Measurements from ENCODE around the gene GPR65.

GPR65 gene

GRCh38 chr14:88004506-88005036 lies 364 bp upstream of the GPR65 start:
- no peak for DNase-seq

- no peak for DNase-seq
Measured at GRCh38 chr14:88005978-88006851, 1.3 kb downstream of the GPR65 start.

DNA sequence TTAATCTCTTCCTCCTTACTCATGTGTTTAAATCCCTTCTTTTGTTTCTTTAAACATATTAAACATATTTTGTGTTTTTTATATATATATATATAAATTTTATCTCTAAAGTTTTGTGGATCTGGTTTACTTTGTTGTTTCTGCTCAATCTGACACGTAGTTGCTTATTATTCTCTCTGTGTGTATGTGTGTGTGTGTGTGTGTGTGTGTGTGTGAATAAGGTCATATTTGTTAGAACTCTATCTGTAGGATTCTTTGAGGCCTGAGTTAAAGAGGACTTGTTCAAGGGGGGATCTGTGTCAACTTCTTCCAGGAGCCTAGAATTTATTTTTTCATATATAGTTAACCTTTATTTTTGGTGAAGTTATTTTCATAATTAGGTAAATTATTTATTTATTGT lies 2.7 kb downstream of the GPR65 start:
- DNase-seq = no peak

GRCh38 chr14:88008039-88008742 lies 3.3 kb downstream of the GPR65 start:
- no peak for DNase-seq

DNA sequence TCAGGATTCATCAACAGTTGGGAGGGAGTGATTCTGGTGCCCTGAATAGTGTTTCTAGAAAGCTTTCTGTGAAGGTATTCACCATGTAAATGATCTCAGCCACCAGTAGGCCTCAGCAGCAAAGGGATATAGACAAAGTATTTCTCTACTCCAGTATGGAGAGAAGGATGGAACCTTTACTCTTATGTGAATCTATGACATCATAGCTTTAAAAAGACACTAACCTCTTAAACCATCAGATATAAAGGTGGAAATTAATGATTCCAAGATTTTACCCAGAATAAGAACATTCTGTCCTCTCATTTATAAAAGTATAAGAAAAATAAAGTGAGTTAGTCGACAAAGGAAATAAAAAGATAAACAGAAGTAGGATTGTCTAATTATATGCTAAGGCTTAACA lies 4.6 kb downstream of the GPR65 start:
- no peak for DNase-seq

DNA sequence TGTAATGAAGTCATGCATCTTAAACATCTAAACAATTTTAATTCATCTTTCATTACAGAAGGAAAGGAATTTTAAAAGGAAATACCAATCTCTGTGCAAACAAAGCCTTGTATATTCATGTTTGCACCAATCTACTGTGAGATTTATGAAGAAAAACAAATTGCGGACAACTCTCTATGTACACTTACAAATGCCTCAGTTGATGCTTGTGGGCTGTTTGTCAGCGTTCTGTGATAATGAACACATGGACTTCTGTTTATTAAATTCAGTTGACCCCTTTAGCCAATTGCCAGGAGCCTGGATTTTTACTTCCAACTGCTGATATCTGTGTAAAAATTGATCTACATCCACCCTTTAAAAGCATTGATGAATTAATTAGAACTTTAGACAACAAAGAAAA lies 5.4 kb downstream of the GPR65 start:
- no peak for DNase-seq

DNA sequence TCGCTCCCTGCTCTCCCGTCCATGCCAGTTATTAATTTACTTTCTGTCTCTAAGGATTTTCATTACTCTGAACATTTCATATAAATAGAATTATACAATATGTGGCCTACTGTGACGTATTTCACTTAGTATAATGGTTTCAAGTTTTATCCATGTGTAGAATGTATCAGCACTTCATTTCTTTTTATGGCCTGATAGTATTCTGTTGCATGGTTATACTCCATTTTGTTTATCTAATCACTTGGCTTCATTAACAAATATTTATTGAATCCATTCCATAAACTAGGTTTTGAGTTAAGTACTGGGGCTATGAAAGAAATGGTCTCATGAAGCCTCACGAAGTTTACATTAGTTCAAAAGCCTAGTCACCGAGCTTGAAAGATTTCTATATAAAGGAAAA lies 7.6 kb downstream of the GPR65 start:
- no peak for DNase-seq

DNA sequence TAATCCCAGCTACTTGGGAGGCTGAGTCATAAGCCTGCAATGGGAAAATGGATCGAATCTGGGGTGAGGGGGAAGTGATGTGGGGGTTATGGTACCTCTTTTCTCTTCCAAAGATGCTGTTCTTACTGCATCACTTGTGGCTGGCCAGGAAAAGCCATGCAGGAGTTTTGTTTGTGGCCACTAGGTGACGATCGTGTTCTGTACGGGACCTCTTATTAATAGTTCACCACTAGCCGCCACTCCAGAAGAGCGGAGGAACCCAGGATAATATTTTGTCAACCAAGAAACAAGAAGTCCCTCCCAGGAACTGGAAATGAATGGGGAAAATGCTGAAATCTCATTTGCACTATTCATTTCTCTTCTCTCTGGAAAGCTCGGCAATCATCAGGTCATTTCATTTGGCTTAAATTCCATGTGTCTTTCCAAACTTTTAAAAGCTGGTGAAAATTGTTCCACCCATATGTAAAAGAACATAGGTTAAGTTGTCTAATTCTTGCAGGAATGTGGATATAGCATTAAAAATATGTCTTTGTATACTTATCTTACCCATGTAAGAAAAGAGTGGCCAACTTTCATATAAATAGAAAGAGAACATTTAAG lies 8.9 kb downstream of the GPR65 start:
- peak; percentile 58 to 65 for DNase-seq

DNA sequence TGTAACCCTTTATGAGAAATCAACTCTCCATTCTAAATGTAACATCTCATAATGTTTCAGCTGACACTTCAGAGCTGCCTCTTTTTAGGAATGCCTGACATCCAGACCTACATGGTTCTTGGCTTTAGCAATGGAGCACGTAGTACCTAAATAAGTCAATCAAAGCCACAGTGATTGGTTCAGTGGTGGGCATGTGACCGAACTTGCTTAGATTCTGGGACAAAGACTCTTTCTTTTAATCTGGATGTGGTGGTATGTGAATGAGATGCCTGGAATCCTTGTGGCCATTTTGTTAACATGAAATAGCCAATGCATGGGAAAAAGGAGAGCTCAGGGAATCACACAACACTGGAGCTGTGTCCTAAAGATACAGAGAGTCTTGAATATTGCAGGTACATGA lies 11.8 kb downstream of the GPR65 start:
- DNase-seq = no peak

- DNase-seq = no peak
Measured at GRCh38 chr14:88017535-88017934, 12.6 kb downstream of the GPR65 start.

DNA sequence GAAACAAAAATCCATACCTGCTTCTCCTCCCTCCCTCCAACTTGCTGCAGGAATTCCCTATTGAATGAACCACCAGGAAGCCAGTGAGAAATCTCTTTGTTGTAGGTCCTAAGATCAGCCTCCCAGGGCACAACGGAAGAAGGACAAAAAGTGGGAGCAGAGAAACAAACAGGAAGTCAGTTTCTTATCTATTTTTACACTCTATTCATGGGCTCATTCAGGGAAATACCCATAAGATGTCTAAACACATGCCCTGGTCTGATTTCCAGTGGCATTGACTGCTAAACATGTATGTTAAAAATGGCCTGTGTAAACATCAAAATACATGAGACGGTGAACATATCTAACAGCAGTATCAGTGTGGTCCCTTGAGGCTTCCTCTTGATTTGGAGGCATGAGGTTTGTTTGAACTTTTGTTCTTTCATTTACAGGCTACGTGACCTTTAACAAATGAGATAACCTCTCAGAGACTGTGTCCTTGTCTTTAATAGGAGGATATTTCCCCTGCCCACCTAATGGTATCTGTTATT lies 18.8 kb downstream of the GPR65 start:
- DNase-seq = no peak

- peak in 1 of 2 experiments; percentile 40 for DNase-seq
Measured at GRCh38 chr14:88024252-88025086, 19.5 kb downstream of the GPR65 start.

DNA sequence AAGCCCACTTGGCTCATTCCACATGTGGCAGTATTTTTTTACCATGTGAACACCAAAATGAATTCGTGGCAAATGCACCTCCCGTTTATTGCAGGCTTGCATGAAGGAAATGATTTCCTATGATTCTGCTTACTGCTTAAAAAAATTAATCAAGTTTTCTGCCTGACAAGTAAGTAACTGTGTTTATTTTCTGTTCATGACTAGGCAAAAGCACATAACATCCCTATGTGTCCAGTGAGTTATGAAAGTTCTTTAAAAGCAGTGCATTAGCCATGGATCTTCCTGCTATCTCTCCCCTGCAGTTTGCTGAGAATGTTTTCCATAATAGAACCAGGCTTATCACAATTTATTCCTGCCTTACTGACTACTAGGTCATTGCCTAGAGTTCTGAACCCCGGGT lies 20.4 kb downstream of the GPR65 start:
- no peak for DNase-seq

DNA sequence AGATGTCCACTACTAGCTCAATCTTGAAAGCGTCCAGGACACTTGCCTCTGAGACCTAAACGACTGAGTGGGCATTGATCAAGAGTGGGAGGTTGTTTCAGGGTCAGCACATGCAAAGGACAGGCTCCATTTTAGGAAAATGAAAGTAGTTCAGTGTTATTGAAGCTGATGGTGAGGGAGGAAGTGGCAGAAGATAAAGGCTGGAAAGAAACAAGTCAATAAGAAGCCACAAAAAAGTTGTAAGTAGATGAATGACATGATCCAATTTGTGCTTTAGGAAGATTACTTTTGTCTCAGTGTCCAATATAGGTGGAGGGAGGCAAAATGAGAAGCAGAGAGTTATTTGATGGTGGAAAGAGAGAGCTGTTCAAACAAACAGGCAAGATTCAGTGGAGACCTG lies 22.0 kb downstream of the GPR65 start:
- no peak for DNase-seq

DNA sequence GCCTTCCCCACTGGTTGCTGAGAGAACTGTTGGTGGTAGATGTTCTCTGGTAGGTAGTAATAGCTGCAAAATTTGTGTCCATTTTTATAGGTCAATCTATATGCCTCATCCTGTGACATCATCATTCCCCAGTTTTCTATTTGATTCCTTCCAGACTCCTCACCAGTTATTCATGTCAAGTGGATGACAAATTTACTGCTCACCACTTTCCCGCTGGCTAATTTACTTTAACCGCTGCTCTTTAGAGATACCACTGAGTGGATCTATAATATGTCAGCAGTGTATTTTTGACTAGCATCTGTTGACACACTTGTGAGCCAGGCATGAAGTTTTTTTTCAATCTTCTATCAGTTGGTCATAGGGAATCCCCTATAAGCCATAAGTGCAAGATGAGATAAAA lies 24.6 kb downstream of the GPR65 start:
- peak; percentile 38 to 43 for DNase-seq

DNA sequence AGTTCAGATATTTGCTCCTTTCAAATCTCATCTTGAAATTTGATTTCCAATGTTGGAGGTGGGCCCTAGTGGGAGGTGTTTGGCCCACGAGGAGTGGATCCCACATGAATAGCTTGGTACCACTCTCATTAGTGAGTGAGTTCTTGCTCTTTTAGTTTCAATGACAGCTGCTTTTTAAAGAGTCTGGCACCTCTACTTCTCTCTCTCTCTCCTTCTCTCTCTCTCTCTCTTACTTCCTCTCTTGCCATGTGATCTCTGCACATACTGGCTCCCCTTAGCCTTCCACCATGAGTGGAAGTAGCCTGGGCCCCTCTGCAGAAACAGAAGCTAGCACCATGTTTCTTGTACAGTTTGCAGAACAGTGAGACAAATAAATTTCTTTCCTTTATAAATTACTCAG lies 25.1 kb downstream of the GPR65 start:
- DNase-seq = no peak

DNA sequence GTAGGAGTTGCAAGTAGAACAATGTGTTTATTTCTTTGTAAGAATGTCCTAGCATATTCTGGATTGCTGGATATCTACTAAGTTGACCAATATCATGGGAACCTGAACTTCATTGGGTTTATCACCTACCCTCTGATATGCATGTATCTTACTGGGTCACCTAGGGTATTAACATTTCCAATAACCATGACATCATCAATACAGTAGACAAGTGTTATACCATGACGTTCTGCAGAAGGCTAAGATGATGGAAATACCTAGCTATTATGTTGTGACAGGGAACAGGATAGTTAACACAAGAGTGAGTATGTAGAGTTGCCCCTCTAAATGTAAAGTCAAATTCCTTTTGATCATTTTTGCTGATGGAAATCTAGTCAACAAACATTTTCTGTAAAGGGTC lies 26.0 kb downstream of the GPR65 start:
- no peak for DNase-seq

- DNase-seq = no peak
Measured at GRCh38 chr14:88032373-88032772, 27.4 kb downstream of the GPR65 start.

- no peak for DNase-seq
Measured at GRCh38 chr14:88034076-88034475, 29.1 kb downstream of the GPR65 start.

- no peak for DNase-seq
Measured at GRCh38 chr14:88036422-88036821, 31.5 kb downstream of the GPR65 start.

GRCh38 chr14:88037325-88037724 lies 32.4 kb downstream of the GPR65 start:
- no peak for DNase-seq

DNA sequence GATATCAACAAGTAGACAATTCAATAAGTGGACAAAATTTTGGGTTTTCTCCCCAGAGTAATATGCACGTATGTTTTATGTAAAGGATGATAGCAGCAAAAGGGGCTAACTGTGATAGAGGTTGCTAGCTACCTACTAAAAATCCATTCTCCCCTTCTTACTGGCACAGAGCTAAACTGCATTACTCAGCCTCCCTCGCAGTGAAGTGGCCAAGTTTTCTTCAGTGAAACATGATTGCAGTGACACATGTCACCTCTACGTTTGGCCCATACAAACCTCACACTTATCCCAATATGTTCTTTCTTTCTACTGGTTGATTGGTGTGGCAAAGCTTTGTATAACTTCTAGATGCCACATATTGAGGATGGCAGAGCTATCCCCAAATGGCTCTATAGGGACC lies 34.3 kb downstream of the GPR65 start:
- no peak for DNase-seq

DNA sequence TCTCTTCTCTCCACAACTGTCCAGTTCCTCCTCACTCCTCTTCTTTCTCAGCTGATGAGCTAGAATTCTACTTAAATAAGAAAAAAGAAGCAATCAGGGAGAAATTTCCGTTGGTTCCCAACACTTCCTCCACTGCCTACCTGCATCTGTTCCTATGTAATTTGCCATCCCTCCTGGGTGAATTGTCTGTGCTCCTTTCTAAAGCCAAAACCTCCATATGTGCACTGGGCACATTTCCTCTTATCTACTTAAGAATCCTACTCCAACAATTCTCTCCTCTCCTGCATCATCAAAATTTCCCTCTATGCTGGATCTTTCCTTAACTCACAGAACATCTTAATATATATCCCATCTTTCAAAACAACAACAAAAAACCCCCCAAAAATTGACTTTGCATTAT lies 35.2 kb downstream of the GPR65 start:
- no peak for DNase-seq

Data from NCI-H187 (cell line).